ENCODE data around the gene SS18L1. TPM values are rescaled to one million over a fixed set of nuclear protein-coding genes. Genes with fewer than 3 reads are reported as not detected.
A peak's percentile ranks its signal among the peaks of the same experiment; 100 is the strongest.

The SS18L1 gene
- total RNA-seq, 2 experiments from 2014 or later = 21.0 to 23.3 TPM

- DNase-seq (no peak), ATAC-seq (ENCODE audit: low read depth) (peak; percentile 17)
- no peak overlapping the region for H3K4me3 Mint-ChIP-seq
- no peak overlapping the region for H3K27ac Mint-ChIP-seq
- peaks cover 3% of the 10 kb centered on the region for H3K27me3 Mint-ChIP-seq
- H3K36me3 Mint-ChIP-seq = no peaks in the 10 kb centered on the region
- H3K4me1 Mint-ChIP-seq = no peaks in the 10 kb centered on the region
- H3K9me3 Mint-ChIP-seq = no peaks in the 10 kb centered on the region
- POLR2A ChIA-PET = no interaction called here
Observed at GRCh38 chr20:62227591-62227976, 84.0 kb downstream of the SS18L1 start.

- no peak overlapping the region for H3K4me3 Mint-ChIP-seq
- H3K27me3 Mint-ChIP-seq = peaks cover 3% of the 10 kb centered on the region
- no peaks in the 10 kb centered on the region for H3K4me1 Mint-ChIP-seq
- ATAC-seq (ENCODE audit: low read depth) (peak; percentile 20), DNase-seq (no peak)
- no peaks in the 10 kb centered on the region for H3K36me3 Mint-ChIP-seq
- H3K9me3 Mint-ChIP-seq = no peaks in the 10 kb centered on the region
- no peak overlapping the region for H3K27ac Mint-ChIP-seq
- POLR2A ChIA-PET = no interaction called here
Observed at GRCh38 chr20:62227977-62228958, 84.7 kb downstream of the SS18L1 start.

- H3K9me3 Mint-ChIP-seq = no peaks in the 10 kb centered on the region
- H3K4me3 Mint-ChIP-seq = no peak overlapping the region
- H3K27ac Mint-ChIP-seq = no peak overlapping the region
- H3K4me1 Mint-ChIP-seq = no peaks in the 10 kb centered on the region
- POLR2A ChIA-PET = no interaction called here
- H3K27me3 Mint-ChIP-seq = peaks cover 3% of the 10 kb centered on the region
- no peaks in the 10 kb centered on the region for H3K36me3 Mint-ChIP-seq
- DNase-seq = no peak
- no peak for ATAC-seq (ENCODE audit: low read depth)
Observed at GRCh38 chr20:62228982-62229545, 85.5 kb downstream of the SS18L1 start.

- Mint-ChIP-seq H3K27me3 (no peaks in the 10 kb centered on the region), H3K4me3 (no peak overlapping the region), H3K36me3 (no peaks in the 10 kb centered on the region), H3K4me1 (no peaks in the 10 kb centered on the region), H3K27ac (no peak overlapping the region), H3K9me3 (no peaks in the 10 kb centered on the region)
- ATAC-seq (ENCODE audit: low read depth) (no peak), DNase-seq (no peak)
- POLR2A ChIA-PET = no interaction called here
Observed at GRCh38 chr20:62229667-62230066, 86.1 kb downstream of the SS18L1 start.

GRCh38 chr20:62230276-62230675 lies 86.7 kb downstream of the SS18L1 start:
- POLR2A ChIA-PET = no interaction called here
- Mint-ChIP-seq H3K4me1 (no peaks in the 10 kb centered on the region), H3K27ac (no peak overlapping the region), H3K9me3 (no peaks in the 10 kb centered on the region), H3K4me3 (no peak overlapping the region), H3K27me3 (no peaks in the 10 kb centered on the region), H3K36me3 (no peaks in the 10 kb centered on the region)
- DNase-seq (no peak), ATAC-seq (ENCODE audit: low read depth) (no peak)

- ATAC-seq (ENCODE audit: low read depth) (no peak), DNase-seq (no peak)
- Mint-ChIP-seq H3K27ac (no peak overlapping the region), H3K4me3 (no peak overlapping the region), H3K4me1 (no peaks in the 10 kb centered on the region), H3K9me3 (no peaks in the 10 kb centered on the region), H3K27me3 (no peaks in the 10 kb centered on the region), H3K36me3 (no peaks in the 10 kb centered on the region)
- POLR2A ChIA-PET = interaction anchor here (1.4 kb wide), 1 partner anchor 88 kb away, joined by 3 read pairs; the partner anchor contains the start of genes PSMA7 and SS18L1
Observed at GRCh38 chr20:62230696-62231095, 87.1 kb downstream of the SS18L1 start.

GRCh38 chr20:62231292-62231691 lies 87.7 kb downstream of the SS18L1 start:
- POLR2A ChIA-PET = interaction anchor here (1.4 kb wide), 1 partner anchor 88 kb away, joined by 3 read pairs; the partner anchor contains the start of genes PSMA7 and SS18L1

More at GRCh38 chr20:62231292-62231691, 87.7 kb downstream of the SS18L1 start:
- no peak for ATAC-seq (ENCODE audit: low read depth)
- H3K4me1 Mint-ChIP-seq = no peaks in the 10 kb centered on the region
- DNase-seq = no peak
- H3K36me3 Mint-ChIP-seq = no peaks in the 10 kb centered on the region
- H3K27ac Mint-ChIP-seq = no peak overlapping the region
- H3K9me3 Mint-ChIP-seq = no peaks in the 10 kb centered on the region
- H3K4me3 Mint-ChIP-seq = no peak overlapping the region
- no peaks in the 10 kb centered on the region for H3K27me3 Mint-ChIP-seq

Other genes with a start within 250 kb of the SS18L1 start
- 10 to 100 TPM; 22.6 to 23.8 TPM for gene TAF4, start 77.9 kb upstream of the SS18L1 start, total RNA-seq
- 10 to 100 TPM; 45.1 to 45.5 TPM for gene LSM14B, start 21.3 kb upstream of the SS18L1 start, total RNA-seq
- gene PSMA7, start 375 bp upstream of the SS18L1 start, total RNA-seq = 100 to 1,000 TPM; 219 to 236 TPM
- gene MTG2, start 39.3 kb downstream of the SS18L1 start, total RNA-seq = 10 to 100 TPM; 34.9 to 39.5 TPM
- gene HRH3, start 76.5 kb downstream of the SS18L1 start, total RNA-seq = not detected
- 10 to 100 TPM; 47.2 to 49.5 TPM for gene OSBPL2, start 94.8 kb downstream of the SS18L1 start, total RNA-seq
- 10 to 100 TPM; 72.4 to 74.6 TPM for gene ADRM1, start 159.2 kb downstream of the SS18L1 start, total RNA-seq
- under 1 TPM; 0.54 to 0.80 TPM for gene LAMA5, start 223.5 kb downstream of the SS18L1 start, total RNA-seq
- gene RPS21, start 243.3 kb downstream of the SS18L1 start, total RNA-seq = 1,000 to 10,000 TPM; 2,045 to 2,157 TPM

Data from activated naive CD8-positive, alpha-beta T cell treated with anti-CD3 and anti-CD28 coated beads, Interleukin-2, amount 10 ng/mL, durations not matched to agents 7 days and 5 days (primary cell).